OCI-LY3 (cell line): Measurements from ENCODE around the gene TAS2R60.

Source experiments
- H2AFZ ChIP-seq: fragments of 200-600, 300-600 bp; shearing (Covaris generic); 2 replicates; pipeline ENCODE4 v1.6.0; 2014; ENCODE audit warnings: antibody characterized with exemption, low read depth, low read length
- H3K27ac ChIP-seq: fragments of 200-600, 300-600 bp; sonication (generic); 2 replicates; pipeline ENCODE4 v1.5.1; 2014; ENCODE audit warnings: mild to moderate bottlenecking, low read length, moderate library complexity, mixed read lengths
- H3K27me3 ChIP-seq: fragments of 200-600, 300-600 bp; sonication (generic); 2 replicates; pipeline ENCODE4 v1.6.1; 2014; ENCODE audit warnings: low read depth, low read length, mixed read lengths
- H3K36me3 ChIP-seq: fragments of 200-600, 300-600 bp; sonication (generic); replicated peaks from 2 replicates; pipeline ENCODE3; 2014; ENCODE audit warnings: low read depth, low read length, mixed read lengths
- H3K4me1 ChIP-seq: fragments of 300-600, 200-600 bp; sonication (generic); 2 replicates; pipeline ENCODE4 v1.6.1; 2014; ENCODE audit warnings: low read length, mixed read lengths
- H3K4me2 ChIP-seq: fragments of 200-600, 300-600 bp; sonication (generic); 2 replicates; pipeline ENCODE4 v1.6.1; 2014; ENCODE audit warnings: low read length, mixed read lengths
- H3K4me3 ChIP-seq: fragments of 300-600, 200-600 bp; sonication (generic); 2 replicates; pipeline ENCODE4 v1.5.1; 2014; ENCODE audit warnings: antibody characterized with exemption, mild to moderate bottlenecking, low read length, moderate library complexity
- H3K79me2 ChIP-seq: fragments of 300-600, 200-600 bp; shearing (Covaris generic); 2 replicates; pipeline ENCODE4 v1.6.1; 2014; ENCODE audit warnings: mild to moderate bottlenecking, low read length, mixed read lengths
- H3K9ac ChIP-seq: fragments of 300-600, 200-600 bp; shearing (Covaris generic); 2 replicates; pipeline ENCODE4 v1.6.0; 2014; ENCODE audit warnings: mild to moderate bottlenecking, low read length, moderate library complexity
- H3K9me3 ChIP-seq: fragments of 200-600, 300-600 bp; shearing (Covaris generic); 2 replicates; pipeline ENCODE4 v1.6.1; 2014; ENCODE audit warnings: low read length, mixed read lengths; ENCODE audit not compliant: insufficient read depth
- H4K20me1 ChIP-seq: fragments of 200-600, 300-600 bp; sonication (generic); 2 replicates; pipeline ENCODE4 v1.6.1; 2016; ENCODE audit warnings: low read length, mixed read lengths; ENCODE audit not compliant: insufficient read depth
- CTCF ChIP-seq: fragments of 200-600, 300-600 bp; sonication (generic); IDR thresholded peaks from 2 replicates; pipeline ENCODE4 v1.5.1; 2014; ENCODE audit warnings: antibody characterized with exemption, low read length, low read depth
- EZH2phosphoT487 ChIP-seq: fragments of 200-600 bp; shearing (Covaris generic); IDR thresholded peaks from 2 replicates; pipeline ENCODE4 v1.6.1; 2018; ENCODE audit warnings: antibody characterized with exemption, mixed run types, low read depth

TAS2R60 gene

DNA sequence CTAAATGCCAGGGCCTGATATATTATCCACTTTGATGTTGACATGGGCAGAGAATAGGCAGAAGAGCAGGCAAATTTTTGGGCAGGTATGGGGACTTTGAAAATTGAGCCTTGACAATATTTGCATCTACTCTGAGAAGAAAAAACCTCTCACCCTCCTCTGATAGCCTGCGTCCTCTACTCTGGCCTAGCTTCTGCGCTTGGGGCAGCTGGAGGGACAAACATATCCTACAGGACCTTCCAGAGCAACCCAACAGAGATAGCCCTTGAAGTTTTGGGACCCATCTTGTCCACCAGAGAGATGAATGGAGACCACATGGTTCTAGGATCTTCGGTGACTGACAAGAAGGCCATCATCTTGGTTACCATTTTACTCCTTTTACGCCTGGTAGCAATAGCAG lies at the start of gene TAS2R60:
TSS of gene TAS2R60 (plus strand) at position 301 of the 400 bp plus-strand sequence. CDS start at position 301, 0 bp downstream.
- H3K4me3 ChIP-seq = no peak within 1 kb of the TSS
- TF ChIP-seq CTCF (no peak), EZH2phosphoT487 (no peak)
- no peak within 1 kb of the TSS for H2AFZ ChIP-seq
- H3K27me3 ChIP-seq = peaks cover 61% of the 10 kb centered on the region
- H3K4me1 ChIP-seq = no peaks in the 10 kb centered on the region
- H3K9ac ChIP-seq = no peak within 1 kb of the TSS
- no peak within 1 kb of the TSS for H3K4me2 ChIP-seq
- H3K79me2 ChIP-seq = no peaks in the 10 kb centered on the region
- no peaks in the 10 kb centered on the region for H3K36me3 ChIP-seq
- no peaks in the 10 kb centered on the region for H4K20me1 ChIP-seq
- H3K9me3 ChIP-seq = no peaks in the 10 kb centered on the region
- no peak within 1 kb of the TSS for H3K27ac ChIP-seq

DNA sequence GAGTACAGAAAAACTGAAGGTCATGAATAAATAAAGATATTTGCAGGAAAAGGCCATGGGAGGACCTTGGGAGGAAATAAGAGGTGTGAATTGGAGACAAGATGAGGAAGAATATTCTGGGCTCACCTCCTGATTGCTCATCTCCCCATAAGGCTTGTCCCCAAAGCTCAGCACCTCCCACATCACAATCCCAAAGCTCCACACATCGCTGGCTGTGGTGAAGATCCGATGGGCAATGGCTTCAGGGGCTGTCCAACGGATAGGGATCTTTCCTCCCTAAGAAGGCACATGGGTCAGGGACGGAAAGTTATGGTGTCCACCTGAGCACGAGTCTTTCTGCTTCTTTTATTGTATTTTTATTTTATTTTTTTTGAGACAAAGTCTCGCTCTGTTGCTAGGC lies 49.2 kb upstream of the TAS2R60 start:
- H3K4me2 ChIP-seq = no peak overlapping the region
- no peak overlapping the region for H3K9ac ChIP-seq
- no peak overlapping the region for H2AFZ ChIP-seq
- no peaks in the 10 kb centered on the region for H3K79me2 ChIP-seq
- no peak overlapping the region for H3K4me3 ChIP-seq
- 0 out of 2 replicates have a peak, but pooled peaks cover 4% of the 10 kb centered on the region for H4K20me1 ChIP-seq
- H3K27ac ChIP-seq = no peak overlapping the region
- no peaks in the 10 kb centered on the region for H3K4me1 ChIP-seq
- no peak for TF ChIP-seq CTCF
- TF ChIP-seq EZH2phosphoT487 = no peak
- H3K27me3 ChIP-seq = 0 out of 2 replicates have a peak, but pooled peaks cover 4% of the 10 kb centered on the region
- H3K36me3 ChIP-seq = peaks cover 17% of the 10 kb centered on the region
- no peaks in the 10 kb centered on the region for H3K9me3 ChIP-seq

DNA sequence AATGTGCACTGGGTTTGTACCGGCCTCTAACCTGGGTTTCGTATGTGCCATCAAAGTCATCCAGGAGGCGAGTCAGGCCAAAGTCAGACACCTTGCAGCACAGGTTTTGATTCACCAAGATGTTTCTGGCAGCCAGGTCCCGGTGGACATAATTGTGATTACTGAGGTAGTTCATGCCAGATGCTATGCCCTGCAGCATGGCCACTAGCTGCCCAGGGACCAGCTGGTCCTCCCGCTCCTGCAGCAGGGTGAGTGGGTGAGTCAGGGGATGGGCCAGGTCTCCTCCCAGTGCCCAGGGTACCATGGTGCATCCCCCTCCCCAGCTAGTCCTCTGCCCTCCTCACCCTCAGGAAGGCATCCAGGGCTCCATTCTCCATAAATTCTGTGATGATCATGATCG lies 48.5 kb upstream of the TAS2R60 start:
- H3K9me3 ChIP-seq = no peaks in the 10 kb centered on the region
- no peaks in the 10 kb centered on the region for H3K4me1 ChIP-seq
- 0 out of 2 replicates have a peak, but pooled peaks cover 4% of the 10 kb centered on the region for H4K20me1 ChIP-seq
- no peak for TF ChIP-seq CTCF
- no peak for TF ChIP-seq EZH2phosphoT487
- peaks cover 14% of the 10 kb centered on the region for H3K36me3 ChIP-seq
- H3K27me3 ChIP-seq = 0 out of 2 replicates have a peak, but pooled peaks cover 4% of the 10 kb centered on the region
- no peak overlapping the region for H3K4me3 ChIP-seq
- H3K4me2 ChIP-seq = no peak overlapping the region
- H2AFZ ChIP-seq = no peak overlapping the region
- no peaks in the 10 kb centered on the region for H3K79me2 ChIP-seq
- no peak overlapping the region for H3K27ac ChIP-seq
- H3K9ac ChIP-seq = no peak overlapping the region

DNA sequence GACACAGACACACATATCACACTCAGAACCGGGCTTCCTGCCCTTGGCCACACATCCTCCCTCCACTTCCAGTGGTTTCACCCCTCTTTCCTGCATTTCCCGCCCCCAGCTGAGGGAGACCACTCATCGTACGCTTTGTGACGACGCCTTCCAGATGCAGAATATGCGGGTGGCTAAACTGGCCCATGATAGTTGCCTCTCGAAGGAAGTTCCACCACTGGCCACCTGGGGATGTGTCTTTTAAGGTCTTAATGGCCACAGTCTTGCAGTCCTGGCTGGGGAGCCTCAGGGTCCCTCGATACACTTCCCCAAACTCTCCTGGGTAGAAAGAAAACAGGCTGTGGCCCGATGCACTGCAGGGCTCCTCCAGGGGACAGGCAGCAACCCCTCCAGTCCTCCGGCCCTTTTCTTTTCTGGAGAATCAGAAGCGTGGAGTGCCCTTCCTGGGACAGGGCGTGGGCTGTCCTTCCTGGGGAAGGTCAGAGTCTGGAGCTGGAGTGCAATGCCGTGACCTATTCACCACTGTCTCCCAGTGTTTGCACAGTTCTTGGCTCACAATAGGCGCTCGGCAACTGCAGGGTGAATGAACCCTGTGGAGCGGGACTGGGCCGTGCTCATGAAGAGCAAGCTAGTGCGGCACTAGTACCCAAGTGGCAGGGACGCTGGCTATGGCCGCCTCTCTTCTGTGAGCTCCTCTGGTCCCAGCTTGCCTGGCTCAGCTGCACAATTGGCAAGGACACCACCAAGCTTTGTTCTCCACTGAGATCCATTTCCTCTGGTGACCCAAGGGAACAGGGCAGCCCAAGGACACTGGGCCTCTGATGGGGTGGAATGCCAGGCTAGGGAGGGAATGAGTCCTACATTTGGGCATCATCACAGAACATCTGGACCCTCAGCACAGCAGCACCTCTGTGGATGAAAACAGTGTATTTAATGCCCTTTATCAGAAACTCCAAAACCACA lies 47.8 kb upstream of the TAS2R60 start:
- Histone ChIP-seq H3K9ac (no peak overlapping the region), H3K36me3 (peaks cover 14% of the 10 kb centered on the region), H3K27me3 (peaks cover 8% of the 10 kb centered on the region; the same call in 1 of the 2 replicates), H2AFZ (no peak overlapping the region), H3K4me1 (no peaks in the 10 kb centered on the region), H3K4me3 (no peak overlapping the region), H3K9me3 (no peaks in the 10 kb centered on the region), H3K79me2 (no peaks in the 10 kb centered on the region), H3K27ac (no peak overlapping the region), H4K20me1 (0 out of 2 replicates have a peak, but pooled peaks cover 4% of the 10 kb centered on the region), H3K4me2 (no peak overlapping the region)
- TF ChIP-seq CTCF = no peak
- TF ChIP-seq EZH2phosphoT487 = no peak
